WTC11 (cell line): ENCODE data around the gene MAPK8IP1. TPM values are rescaled to one million over a fixed set of nuclear protein-coding genes. Genes with fewer than 3 reads are reported as not detected.

Source experiments
- ATAC-seq: fragments of 200-7000 bp; cut with Tn5 transposase; 2 replicates; pipeline ENCODE4 v1.10.0; 2021; ENCODE audit warnings: mild to moderate bottlenecking, moderate library complexity
- CTCF ChIA-PET: fragments of 300-600 bp; sonication (Branson Sonifier 250); formaldehyde crosslinking; loops from one replicate; lab custom pipeline; 2021; ENCODE audit warnings: antibody characterized with exemption; lab: Charles Lee
- POLR2A ChIA-PET: fragments of 350-600 bp; sonication (Branson Sonifier 250); formaldehyde crosslinking; loops from one replicate; lab custom pipeline; 2021; ENCODE audit warnings: antibody characterized with exemption; lab: Charles Lee
- DNase-seq: peaks from one replicate; pipeline ENCODE4 v3.0.0; 2021; ENCODE audit warnings: low spot score
- H3K27ac Mint-ChIP-seq: 2 replicates; pipeline ENCODE4 v1.8.0; 2021; ENCODE audit warnings: mixed read lengths
- H3K27me3 Mint-ChIP-seq: 2 replicates; pipeline ENCODE4 v1.8.0; 2021; ENCODE audit warnings: low read depth, mild to moderate bottlenecking, moderate library complexity, mixed read lengths
- H3K36me3 Mint-ChIP-seq: 2 replicates; pipeline ENCODE4 v1.8.0; 2021; ENCODE audit warnings: mixed read lengths
- H3K4me1 Mint-ChIP-seq: 2 replicates; pipeline ENCODE4 v1.8.0; 2022; ENCODE audit warnings: mixed read lengths
- H3K4me3 Mint-ChIP-seq: 2 replicates; pipeline ENCODE4 v1.8.0; 2021; ENCODE audit warnings: mild to moderate bottlenecking, moderate library complexity, mixed read lengths
- H3K9me3 Mint-ChIP-seq: 2 replicates; pipeline ENCODE4 v1.8.0; 2021; ENCODE audit warnings: mixed read lengths
- AFF4 ChIP-seq: sonication (generic); formaldehyde crosslinking; IDR thresholded peaks from 2 replicates; pipeline ENCODE4 v1.8.1; 2023; ENCODE audit warnings: mild to moderate bottlenecking, missing genetic modification reagents, borderline replicate concordance
- ATF2 ChIP-seq: sonication (generic); formaldehyde crosslinking; IDR thresholded peaks from 2 replicates; pipeline ENCODE4 v1.8.1; 2022; ENCODE audit warnings: low read depth, missing genetic modification reagents, borderline replicate concordance
- CBFB ChIP-seq: sonication (generic); formaldehyde crosslinking; IDR thresholded peaks from 2 replicates; pipeline ENCODE4 v1.8.1; 2022; ENCODE audit warnings: mild to moderate bottlenecking, low read depth, missing genetic modification reagents
- E2F1 ChIP-seq: sonication (generic); formaldehyde crosslinking; IDR thresholded peaks from 2 replicates; pipeline ENCODE4 v1.8.0; 2022; ENCODE audit warnings: mild to moderate bottlenecking, missing genetic modification reagents
- FOXP1 ChIP-seq: sonication (generic); formaldehyde crosslinking; IDR thresholded peaks from 2 replicates; pipeline ENCODE4 v1.8.0; 2022; ENCODE audit warnings: missing genetic modification reagents, mild to moderate bottlenecking, moderate library complexity, borderline replicate concordance
- GTF2I ChIP-seq: fragments of 250-450 bp; sonication (Bioruptor Pico); conservative IDR thresholded peaks from 2 replicates; pipeline ENCODE4 v1.4.0; 2021; ENCODE audit warnings: mild to moderate bottlenecking
- HMGXB4 ChIP-seq: sonication (generic); formaldehyde crosslinking; IDR thresholded peaks from 2 replicates; pipeline ENCODE4 v1.8.1; 2023; ENCODE audit warnings: mild to moderate bottlenecking, moderate library complexity, missing genetic modification reagents
- JAZF1 ChIP-seq: fragments of 250-450 bp; sonication (Bioruptor Pico); IDR thresholded peaks from 2 replicates; pipeline ENCODE4 v1.9.0; 2021; ENCODE audit warnings: moderate library complexity, mild to moderate bottlenecking, inconsistent platforms
- NR3C1 ChIP-seq: sonication (generic); formaldehyde crosslinking; conservative IDR thresholded peaks from 2 replicates; pipeline ENCODE4 v1.8.1; 2023; ENCODE audit warnings: low read depth, mild to moderate bottlenecking, missing genetic modification reagents
- OVOL2 ChIP-seq: fragments of 250-450 bp; sonication (Bioruptor Pico); IDR thresholded peaks from 2 replicates; pipeline ENCODE4 v1.9.0; 2021; ENCODE audit warnings: mild to moderate bottlenecking, borderline replicate concordance
- PREB ChIP-seq: sonication (generic); formaldehyde crosslinking; IDR thresholded peaks from 2 replicates; pipeline ENCODE4 v1.8.1; 2022; ENCODE audit warnings: mild to moderate bottlenecking, missing genetic modification reagents, moderate library complexity, borderline replicate concordance
- RELA ChIP-seq: sonication (generic); formaldehyde crosslinking; IDR thresholded peaks from 2 replicates; pipeline ENCODE4 v1.8.1; 2022; ENCODE audit warnings: missing genetic modification reagents, mild to moderate bottlenecking, borderline replicate concordance
- STAT6 ChIP-seq: sonication (generic); formaldehyde crosslinking; conservative IDR thresholded peaks from 2 replicates; pipeline ENCODE4 v1.8.1; 2023; ENCODE audit warnings: mild to moderate bottlenecking, low read depth, missing genetic modification reagents, moderate library complexity
- ZNF121 ChIP-seq: sonication (generic); formaldehyde crosslinking; IDR thresholded peaks from 2 replicates; pipeline ENCODE4 v1.8.0; 2023; ENCODE audit warnings: missing genetic modification reagents
- ZNF281 ChIP-seq: sonication (generic); formaldehyde crosslinking; IDR thresholded peaks from 2 replicates; pipeline ENCODE4 v1.8.0; 2023; ENCODE audit warnings: mild to moderate bottlenecking, missing genetic modification reagents
- ZNF396 ChIP-seq: fragments of 250-450 bp; sonication (Bioruptor Pico); IDR thresholded peaks from 2 replicates; pipeline ENCODE4 v1.8.0; 2021; ENCODE audit warnings: mild to moderate bottlenecking, moderate library complexity, borderline replicate concordance
- total RNA-seq: library from RNA; stranded (reverse); gene quantifications from 3 replicates; pipeline ENCODE4 v1.2.3, GENCODE V29; 2021
- TF ChIP-seq, protein P1 (sequence below): fragments of 250-450 bp; sonication (Bioruptor Pico); IDR thresholded peaks from 2 replicates; pipeline ENCODE4 v1.9.0; 2021; ENCODE audit warnings: mild to moderate bottlenecking

Gene MAPK8IP1
- total RNA-seq, 1 experiment from 2014 or later, result 34.1 TPM

DNA sequence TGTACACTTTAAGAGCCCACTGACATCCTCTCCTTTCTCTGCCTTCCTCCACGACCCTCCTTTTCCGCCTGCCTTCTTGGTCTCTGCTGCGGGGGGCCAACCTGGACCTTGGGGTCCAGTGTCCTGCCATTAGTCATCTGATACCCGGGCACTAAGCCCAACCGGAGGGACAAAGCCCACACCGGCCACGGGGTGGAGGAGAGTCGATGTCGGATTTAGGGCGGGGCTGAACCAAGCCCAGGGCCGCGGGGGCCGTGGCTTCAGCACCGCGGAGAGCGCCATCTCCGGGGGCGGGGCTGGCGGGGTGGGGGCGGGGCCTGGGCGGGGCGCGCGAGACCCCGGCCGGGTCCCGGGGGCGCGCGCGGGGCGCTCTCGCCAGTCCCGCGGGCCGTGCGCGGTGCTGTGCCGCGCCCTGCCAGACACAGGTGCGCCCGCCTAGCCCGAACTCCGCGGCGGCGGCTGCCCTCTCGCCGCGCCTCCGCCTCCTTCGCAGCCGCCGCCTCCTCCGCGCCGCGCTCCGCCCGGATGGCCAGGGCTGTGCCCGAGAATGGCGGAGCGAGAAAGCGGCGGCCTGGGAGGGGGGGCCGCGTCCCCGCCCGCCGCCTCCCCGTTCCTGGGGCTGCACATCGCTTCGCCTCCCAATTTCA lies at the start of gene MAPK8IP1 (continued):
- no peak for TF ChIP-seq ZNF396
- no peak for TF ChIP-seq AFF4
- no peak for TF ChIP-seq JAZF1 (CRISPR knock-in tag)
- TF ChIP-seq GTF2I (CRISPR knock-in tag), result no peak

DNA sequence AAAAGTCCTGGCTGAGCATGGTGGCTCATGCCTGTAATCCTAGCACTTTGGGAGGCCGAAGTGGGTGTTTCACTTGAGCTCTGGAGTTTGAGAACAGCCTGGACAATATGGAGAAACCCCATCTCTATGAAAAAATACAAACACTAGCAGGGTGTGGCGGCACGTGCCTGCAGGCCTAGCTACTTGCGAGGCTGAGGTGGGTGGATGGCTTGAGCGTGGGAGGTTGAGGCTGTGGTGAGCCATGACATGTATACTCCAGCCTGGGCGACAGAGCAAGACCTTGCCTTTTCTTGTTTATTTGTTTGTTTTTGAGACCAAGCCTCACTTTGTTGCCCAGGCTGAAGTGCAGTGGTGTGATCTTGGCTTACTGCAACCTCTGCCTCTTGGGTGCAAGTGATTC lies 46.2 kb upstream of the MAPK8IP1 start:
- Mint-ChIP-seq H3K4me3 (no peak overlapping the region), H3K9me3 (peaks cover 8% of the 10 kb centered on the region; the same call in 1 of the 2 replicates), H3K27me3 (peaks cover 35% of the 10 kb centered on the region), H3K4me1 (no peaks in the 10 kb centered on the region), H3K36me3 (no peaks in the 10 kb centered on the region), H3K27ac (no peak overlapping the region)
- ChIA-PET CTCF (no interaction called here), POLR2A (no interaction called here)
- DNase-seq, result no peak
- no peak for ATAC-seq
- no peak for TF ChIP-seq NR3C1 (CRISPR knock-in tag)
- no peak for TF ChIP-seq ZNF281 (CRISPR knock-in tag)
- TF ChIP-seq ZNF121 (CRISPR knock-in tag), result no peak
- no peak for TF ChIP-seq HMGXB4 (CRISPR knock-in tag)
- no peak for TF ChIP-seq CBFB
- TF ChIP-seq OVOL2 (CRISPR knock-in tag), result no peak
- no peak for TF ChIP-seq PREB (CRISPR knock-in tag)
- TF ChIP-seq STAT6 (CRISPR knock-in tag), result no peak
- TF ChIP-seq RELA (CRISPR knock-in tag), result no peak
- no peak for TF ChIP-seq ATF2 (CRISPR knock-in tag)
- TF ChIP-seq, protein P1, sequence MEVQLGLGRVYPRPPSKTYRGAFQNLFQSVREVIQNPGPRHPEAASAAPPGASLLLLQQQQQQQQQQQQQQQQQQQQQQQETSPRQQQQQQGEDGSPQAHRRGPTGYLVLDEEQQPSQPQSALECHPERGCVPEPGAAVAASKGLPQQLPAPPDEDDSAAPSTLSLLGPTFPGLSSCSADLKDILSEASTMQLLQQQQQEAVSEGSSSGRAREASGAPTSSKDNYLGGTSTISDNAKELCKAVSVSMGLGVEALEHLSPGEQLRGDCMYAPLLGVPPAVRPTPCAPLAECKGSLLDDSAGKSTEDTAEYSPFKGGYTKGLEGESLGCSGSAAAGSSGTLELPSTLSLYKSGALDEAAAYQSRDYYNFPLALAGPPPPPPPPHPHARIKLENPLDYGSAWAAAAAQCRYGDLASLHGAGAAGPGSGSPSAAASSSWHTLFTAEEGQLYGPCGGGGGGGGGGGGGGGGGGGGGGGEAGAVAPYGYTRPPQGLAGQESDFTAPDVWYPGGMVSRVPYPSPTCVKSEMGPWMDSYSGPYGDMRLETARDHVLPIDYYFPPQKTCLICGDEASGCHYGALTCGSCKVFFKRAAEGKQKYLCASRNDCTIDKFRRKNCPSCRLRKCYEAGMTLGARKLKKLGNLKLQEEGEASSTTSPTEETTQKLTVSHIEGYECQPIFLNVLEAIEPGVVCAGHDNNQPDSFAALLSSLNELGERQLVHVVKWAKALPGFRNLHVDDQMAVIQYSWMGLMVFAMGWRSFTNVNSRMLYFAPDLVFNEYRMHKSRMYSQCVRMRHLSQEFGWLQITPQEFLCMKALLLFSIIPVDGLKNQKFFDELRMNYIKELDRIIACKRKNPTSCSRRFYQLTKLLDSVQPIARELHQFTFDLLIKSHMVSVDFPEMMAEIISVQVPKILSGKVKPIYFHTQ (CRISPR knock-in tag), result no peak
- TF ChIP-seq GTF2I (CRISPR knock-in tag), result no peak
- no peak for TF ChIP-seq E2F1 (CRISPR knock-in tag)
- no peak for TF ChIP-seq FOXP1 (CRISPR knock-in tag)
